ENCODE results near the gene FAM53B.

The FAM53B gene

GRCh38 chr10:124728071-124728829 is 15.9 kb downstream of the FAM53B start:
- no peak for DNase-seq (ENCODE audit: low read depth, low spot score)

DNA sequence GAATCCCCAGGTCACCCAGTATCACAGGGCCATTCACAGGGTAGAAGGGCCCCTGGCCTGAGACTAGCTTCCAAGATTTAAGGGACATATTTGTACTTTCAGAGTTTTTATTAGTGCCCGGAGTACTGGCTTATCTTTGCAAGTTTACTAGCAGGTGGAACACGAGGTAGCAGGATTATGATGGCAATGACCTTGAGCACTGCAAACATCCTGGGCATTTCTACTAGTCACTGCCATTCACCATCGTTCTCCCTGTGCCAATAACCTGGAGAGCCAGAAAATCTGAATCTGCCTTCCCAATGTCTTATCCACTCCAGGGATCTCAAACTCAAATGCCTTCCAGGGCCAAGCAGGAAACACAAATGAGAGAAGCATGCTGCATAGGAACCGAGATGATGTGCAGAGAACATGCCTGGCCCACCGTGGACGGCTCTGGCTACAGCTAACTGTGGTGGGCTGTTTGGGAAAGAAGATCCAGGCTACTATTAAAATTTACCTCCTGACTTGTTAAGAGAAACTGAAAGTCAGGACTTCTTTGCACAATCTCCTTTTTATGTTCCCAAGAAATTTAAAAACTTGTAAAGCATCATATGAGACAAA is 16.7 kb downstream of the FAM53B start:
- DNase-seq (ENCODE audit: low read depth, low spot score), result no peak

GRCh38 chr10:124725791-124726190 is 18.4 kb downstream of the FAM53B start:
- no peak for DNase-seq (ENCODE audit: low read depth, low spot score)

- no peak for DNase-seq (ENCODE audit: low read depth, low spot score)
Measured at GRCh38 chr10:124725171-124725631, 19.0 kb downstream of the FAM53B start.

DNA sequence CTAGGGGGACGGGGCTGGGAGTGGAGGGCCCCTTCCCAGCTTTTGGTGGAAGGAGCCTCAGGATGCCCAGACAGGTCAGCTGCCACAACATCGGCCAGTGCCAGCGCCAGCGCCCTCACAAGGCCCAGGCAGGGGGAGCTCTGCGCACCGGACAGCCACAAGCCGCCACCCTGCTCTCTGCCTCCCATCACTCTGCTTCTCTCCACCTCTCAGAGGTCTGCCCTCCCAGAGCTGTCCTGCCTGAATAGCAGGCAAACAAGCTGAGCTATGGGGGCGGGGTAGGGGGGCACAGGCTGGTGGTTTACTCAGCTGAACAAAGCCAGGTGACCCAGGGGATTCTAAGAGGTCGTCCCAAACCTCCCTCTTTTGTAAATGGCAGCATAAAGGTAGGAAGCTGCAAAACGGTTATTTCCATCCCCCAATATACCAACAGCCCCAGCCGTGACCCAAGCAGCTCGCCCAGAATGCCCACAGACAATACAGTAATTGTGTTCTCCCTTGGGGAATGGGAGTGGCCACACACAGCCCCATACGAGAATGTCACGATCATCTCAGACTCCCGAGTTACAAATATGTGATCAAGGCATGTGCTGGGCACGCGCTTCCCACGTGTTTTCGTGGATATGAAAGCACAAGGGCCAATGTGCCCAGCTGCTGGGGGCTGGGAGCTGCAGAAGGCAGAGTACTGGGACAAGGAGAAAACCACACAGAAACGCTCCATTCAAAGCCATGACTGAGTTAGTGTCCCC is 19.7 kb downstream of the FAM53B start:
- no peak for DNase-seq (ENCODE audit: low read depth, low spot score)

DNA sequence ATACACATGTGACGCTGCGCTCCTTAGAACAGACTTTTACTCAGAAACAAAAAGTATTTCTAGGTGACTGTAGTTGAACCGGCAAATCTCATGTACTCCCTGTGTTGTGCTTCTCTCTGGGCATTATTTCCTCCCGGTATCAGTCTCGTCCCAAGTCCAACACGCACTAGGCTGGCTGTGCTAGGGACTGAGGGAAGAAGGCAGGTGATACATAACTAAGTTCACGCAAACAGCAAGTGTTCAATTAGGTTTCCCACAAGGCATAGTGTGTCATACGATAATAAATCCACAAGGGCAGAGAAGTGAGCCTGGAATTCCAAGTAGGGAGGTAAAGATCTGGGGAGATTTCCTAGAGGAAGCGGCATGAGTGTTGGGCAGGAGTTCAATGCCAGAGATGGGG is 20.4 kb downstream of the FAM53B start:
- no peak for DNase-seq (ENCODE audit: low read depth, low spot score)

GRCh38 chr10:124722798-124723783 is 21.1 kb downstream of the FAM53B start:
- DNase-seq (ENCODE audit: low read depth, low spot score), result no peak

DNA sequence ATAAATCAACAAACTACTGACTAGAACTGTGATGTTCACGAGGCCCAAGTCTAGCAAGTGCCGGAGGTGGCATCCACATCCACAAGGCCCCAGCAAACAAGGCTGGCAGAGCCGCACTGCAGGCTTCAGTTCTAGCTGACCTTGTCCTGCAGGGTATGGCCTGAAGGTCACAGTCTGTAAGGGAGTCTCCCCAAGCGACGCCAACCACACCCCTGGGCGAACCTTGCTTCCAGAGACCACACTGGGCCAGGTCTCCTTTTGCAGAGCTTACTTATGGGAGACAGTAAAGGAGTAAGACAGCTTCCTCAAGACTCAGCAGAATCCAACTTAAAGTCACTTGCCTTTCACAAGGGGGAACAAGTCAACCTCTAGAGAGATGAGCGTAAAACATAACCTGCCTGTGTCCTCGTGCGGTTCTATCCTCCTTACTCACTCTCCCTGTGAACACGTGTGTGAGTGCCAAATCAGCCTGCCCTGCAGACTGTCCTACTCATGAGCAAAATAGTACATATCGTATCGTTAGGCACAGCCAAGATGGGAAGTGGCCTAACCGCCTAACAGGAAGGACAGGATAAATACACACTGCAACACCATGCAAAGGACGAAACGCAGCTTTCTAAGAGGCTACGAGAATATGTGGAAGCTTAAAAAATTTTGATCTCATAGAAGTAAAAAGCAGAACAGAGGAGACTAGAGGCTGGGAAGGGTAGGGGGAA is 22.7 kb downstream of the FAM53B start:
- no peak for DNase-seq (ENCODE audit: low read depth, low spot score)

- no peak for DNase-seq (ENCODE audit: low read depth, low spot score)
Measured at GRCh38 chr10:124719213-124719851, 24.8 kb downstream of the FAM53B start.

- DNase-seq (ENCODE audit: low read depth, low spot score), result no peak
Measured at GRCh38 chr10:124717911-124718741, 26.1 kb downstream of the FAM53B start.

DNA sequence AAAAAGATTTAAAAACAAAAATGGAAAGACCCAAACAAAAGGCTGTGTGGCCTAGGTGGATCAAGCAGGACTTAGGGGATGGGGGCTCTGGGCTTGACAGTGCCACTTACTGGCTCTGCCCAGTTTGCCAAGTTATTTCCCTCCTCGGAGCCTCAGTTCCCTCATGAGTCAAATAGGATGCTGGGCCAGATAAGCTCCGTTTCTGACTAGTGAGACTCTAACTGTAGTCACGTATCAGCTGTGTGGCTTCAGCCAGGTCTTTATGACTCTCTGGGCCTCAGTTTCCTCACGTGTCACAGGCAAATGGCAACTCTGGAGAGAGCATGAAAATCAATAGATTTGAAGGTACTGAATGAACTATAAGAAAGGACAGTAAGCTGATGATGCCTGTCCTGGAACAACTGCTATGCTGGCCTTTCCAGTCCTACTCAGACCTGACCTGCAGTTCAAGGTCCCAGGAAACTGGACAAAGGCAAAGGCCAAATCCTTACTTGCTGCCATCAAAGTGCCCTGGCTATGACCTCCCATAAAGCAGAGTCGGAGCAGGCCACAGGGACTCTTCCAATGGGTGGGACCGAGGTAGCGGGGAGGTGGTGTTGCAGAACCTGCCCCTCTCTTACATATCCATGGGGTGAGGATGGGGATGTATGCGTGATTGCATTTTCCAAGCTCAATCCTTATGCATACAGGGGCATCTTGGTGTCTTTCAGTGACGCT is 27.0 kb downstream of the FAM53B start:
- no peak for DNase-seq (ENCODE audit: low read depth, low spot score)

- no peak for DNase-seq (ENCODE audit: low read depth, low spot score)
Measured at GRCh38 chr10:124716369-124716768, 27.8 kb downstream of the FAM53B start.

GRCh38 chr10:124715439-124715838 is 28.7 kb downstream of the FAM53B start:
- no peak for DNase-seq (ENCODE audit: low read depth, low spot score)

GRCh38 chr10:124713679-124714255 is 30.4 kb downstream of the FAM53B start:
- no peak for DNase-seq (ENCODE audit: low read depth, low spot score)

- DNase-seq (ENCODE audit: low read depth, low spot score), result no peak
Measured at GRCh38 chr10:124712704-124713407, 31.3 kb downstream of the FAM53B start.

DNA sequence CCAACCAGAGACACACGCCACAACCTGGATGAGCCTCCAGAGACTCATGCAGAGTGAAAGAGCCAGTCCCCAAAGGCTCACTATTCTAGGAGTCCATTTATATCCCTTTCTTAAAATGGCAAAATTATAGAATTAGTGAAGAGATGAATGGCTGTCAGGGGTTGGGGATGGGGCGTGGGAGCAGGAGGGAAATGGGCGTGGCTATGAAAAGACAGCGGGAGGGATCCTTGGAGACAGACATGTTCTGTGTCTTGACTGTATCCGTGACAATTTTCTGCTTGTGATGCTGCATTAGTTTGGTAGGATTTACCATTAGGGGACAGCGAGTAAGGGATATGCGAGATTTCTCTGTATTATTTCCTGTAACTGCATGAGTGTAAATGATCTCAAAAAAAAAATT is 33.0 kb downstream of the FAM53B start:
- DNase-seq (ENCODE audit: low read depth, low spot score), result no peak

DNA sequence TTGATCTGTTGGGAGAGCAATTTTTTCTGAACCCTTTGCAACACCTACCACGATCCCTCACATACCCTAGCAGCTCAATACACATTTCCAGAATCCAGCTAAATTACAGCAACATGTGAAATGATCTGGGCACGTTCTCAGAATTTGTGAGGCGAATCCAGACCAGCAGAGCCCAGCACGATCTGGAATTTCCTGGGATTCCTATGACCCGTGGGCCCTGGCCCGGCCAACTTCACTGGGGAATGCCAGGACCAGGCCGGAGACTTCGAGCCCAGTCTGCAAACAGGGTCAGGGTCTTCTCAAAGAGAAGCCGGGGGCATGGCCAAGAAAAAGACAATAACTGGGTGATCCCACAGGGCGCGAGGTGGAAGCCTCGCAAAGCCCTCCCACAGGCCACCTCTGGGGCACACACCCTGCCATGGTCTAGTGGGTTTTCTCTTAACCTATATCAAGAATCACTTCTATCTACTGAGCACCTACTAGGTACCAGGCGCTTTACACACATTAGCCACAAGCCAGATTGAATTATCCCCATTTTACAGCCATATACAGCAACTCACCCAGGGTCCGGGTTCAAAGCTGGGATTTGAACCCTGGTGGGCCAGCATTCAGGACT is 33.8 kb downstream of the FAM53B start:
- no peak for DNase-seq (ENCODE audit: low read depth, low spot score)
